ENCODE results near the gene TOMT.

- TF ChIP-seq, protein P1, sequence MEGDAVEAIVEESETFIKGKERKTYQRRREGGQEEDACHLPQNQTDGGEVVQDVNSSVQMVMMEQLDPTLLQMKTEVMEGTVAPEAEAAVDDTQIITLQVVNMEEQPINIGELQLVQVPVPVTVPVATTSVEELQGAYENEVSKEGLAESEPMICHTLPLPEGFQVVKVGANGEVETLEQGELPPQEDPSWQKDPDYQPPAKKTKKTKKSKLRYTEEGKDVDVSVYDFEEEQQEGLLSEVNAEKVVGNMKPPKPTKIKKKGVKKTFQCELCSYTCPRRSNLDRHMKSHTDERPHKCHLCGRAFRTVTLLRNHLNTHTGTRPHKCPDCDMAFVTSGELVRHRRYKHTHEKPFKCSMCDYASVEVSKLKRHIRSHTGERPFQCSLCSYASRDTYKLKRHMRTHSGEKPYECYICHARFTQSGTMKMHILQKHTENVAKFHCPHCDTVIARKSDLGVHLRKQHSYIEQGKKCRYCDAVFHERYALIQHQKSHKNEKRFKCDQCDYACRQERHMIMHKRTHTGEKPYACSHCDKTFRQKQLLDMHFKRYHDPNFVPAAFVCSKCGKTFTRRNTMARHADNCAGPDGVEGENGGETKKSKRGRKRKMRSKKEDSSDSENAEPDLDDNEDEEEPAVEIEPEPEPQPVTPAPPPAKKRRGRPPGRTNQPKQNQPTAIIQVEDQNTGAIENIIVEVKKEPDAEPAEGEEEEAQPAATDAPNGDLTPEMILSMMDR (IDR thresholded peaks at IDR 0.05) = no peak
- TF ChIP-seq ZFX (IDR thresholded peaks at IDR 0.05; ENCODE audit: borderline replicate concordance) = no peak
Observed at GRCh38 chr11:72116019-72116755, 10.5 kb downstream of the TOMT start.

Data from 22Rv1 (cell line).